GM19239 (cell line): ENCODE results near the gene LGALS4.
"Not testable (repeated sequence)": the region's sequence is repeated elsewhere in the genome, so short reads cannot be mapped to it uniquely, and the experiment has no call there.

Experiments
- DNase-seq: peaks from one replicate; pipeline ENCODE4 v3.0.0; 2011; ENCODE audit warnings: low spot score; ENCODE audit not compliant: insufficient read length
- FAIRE-seq: peaks from 2 replicates; lab custom pipeline; 2011; peaks lifted over from hg19 to GRCh38; lab: Jason Lieb, UNC

The LGALS4 gene

GRCh38 chr19:38826856-38827551, 14.3 kb upstream of the LGALS4 start:
- FAIRE-seq (no peak), DNase-seq (no peak)

GRCh38 chr19:38825936-38826335, 13.2 kb upstream of the LGALS4 start:
- FAIRE-seq, DNase-seq: not testable (repeated sequence)

GRCh38 chr19:38821230-38821825, 8.6 kb upstream of the LGALS4 start:
- DNase-seq, FAIRE-seq: not testable (repeated sequence)

- no peak for DNase-seq
- FAIRE-seq = no peak
Measured at GRCh38 chr19:38819231-38819920, 6.6 kb upstream of the LGALS4 start.

- FAIRE-seq = no peak
- DNase-seq = no peak
Measured at GRCh38 chr19:38817081-38817480, 4.3 kb upstream of the LGALS4 start.

- FAIRE-seq = no peak
- DNase-seq = no peak
Measured at GRCh38 chr19:38816131-38816750, 3.5 kb upstream of the LGALS4 start.

GRCh38 chr19:38815059-38816001, 2.6 kb upstream of the LGALS4 start:
- FAIRE-seq = no peak
- no peak for DNase-seq

- not testable (repeated sequence) for FAIRE-seq, DNase-seq
Measured at GRCh38 chr19:38813932-38814331, 1.2 kb upstream of the LGALS4 start.

- FAIRE-seq = no peak
- DNase-seq = no peak
Measured at GRCh38 chr19:38813323-38813722, 578 bp upstream of the LGALS4 start.

- DNase-seq = no peak
- no peak for FAIRE-seq
Measured at GRCh38 chr19:38812009-38812840, 520 bp downstream of the LGALS4 start.

GRCh38 chr19:38809592-38810252, 3.0 kb downstream of the LGALS4 start:
- DNase-seq (no peak), FAIRE-seq (no peak)

- DNase-seq = no peak
- no peak for FAIRE-seq
Measured at GRCh38 chr19:38808741-38809140, 4.0 kb downstream of the LGALS4 start.

GRCh38 chr19:38807374-38808098, 5.2 kb downstream of the LGALS4 start:
- not testable (repeated sequence) for DNase-seq, FAIRE-seq

GRCh38 chr19:38806371-38806770, 6.4 kb downstream of the LGALS4 start:
- FAIRE-seq (no peak), DNase-seq (no peak)

GRCh38 chr19:38805180-38805579, 7.6 kb downstream of the LGALS4 start:
- no peak for FAIRE-seq
- DNase-seq = no peak

GRCh38 chr19:38803543-38803942, 9.2 kb downstream of the LGALS4 start:
- no peak for FAIRE-seq
- DNase-seq = no peak

GRCh38 chr19:38801359-38802095, 11.2 kb downstream of the LGALS4 start:
- DNase-seq (no peak), FAIRE-seq (no peak)
